AG09309 (cell line): ENCODE data around the gene MST1.

Experiments
- DNase-seq: peaks from one replicate; pipeline ENCODE4 v3.0.0-alpha.2; 2010; ENCODE audit warnings: low read depth
- H3K4me3 ChIP-seq: 2 replicates; pipeline ENCODE4 v1.5.1; 2011; ENCODE audit warnings: mild to moderate bottlenecking, low read depth, low read length, moderate library complexity; ENCODE audit not compliant: control insufficient read depth
- CTCF ChIP-seq: IDR thresholded peaks from 2 replicates; pipeline ENCODE4 v1.5.1; 2011; ENCODE audit warnings: mild to moderate bottlenecking, low read depth, low read length, inconsistent platforms; ENCODE audit not compliant: insufficient read depth, control insufficient read depth; ENCODE audit errors: missing control alignments

MST1 gene

GRCh38 chr3:49647741-49648140 is 41.5 kb downstream of the MST1 start:
- no peak for DNase-seq
- H3K4me3 ChIP-seq = no peak overlapping the region
- TF ChIP-seq CTCF = no peak

- no peak for TF ChIP-seq CTCF
- H3K4me3 ChIP-seq = no peak overlapping the region
- no peak for DNase-seq
Measured at GRCh38 chr3:49646236-49646635, 43.0 kb downstream of the MST1 start.

GRCh38 chr3:49644684-49645083 is 44.6 kb downstream of the MST1 start:
- no peak for DNase-seq
- H3K4me3 ChIP-seq = no peak overlapping the region
- no peak for TF ChIP-seq CTCF

GRCh38 chr3:49642708-49643145 is 46.5 kb downstream of the MST1 start:
- TF ChIP-seq CTCF = no peak
- DNase-seq = no peak
- H3K4me3 ChIP-seq = no peak overlapping the region

- DNase-seq = no peak
- H3K4me3 ChIP-seq = no peak overlapping the region
- no peak for TF ChIP-seq CTCF
Measured at GRCh38 chr3:49641921-49642707, 47.2 kb downstream of the MST1 start.

- no peak for DNase-seq
- TF ChIP-seq CTCF = no peak
- H3K4me3 ChIP-seq = no peak overlapping the region
Measured at GRCh38 chr3:49641292-49641691, 48.0 kb downstream of the MST1 start.

- no peak for TF ChIP-seq CTCF
- no peak for DNase-seq
- no peak overlapping the region for H3K4me3 ChIP-seq
Measured at GRCh38 chr3:49639551-49639950, 49.7 kb downstream of the MST1 start.
